ENCODE data around the gene CEP85. TPM values are rescaled to one million over a fixed set of nuclear protein-coding genes. Genes with fewer than 3 reads are reported as not detected.

CEP85 gene
- total and polyA plus RNA-seq, 9 of the 15 experiments (the other 6 are each of a cell fraction or from before 2014, with no cell fraction given) = 42.1 to 140 (median 92.6) TPM

DNA sequence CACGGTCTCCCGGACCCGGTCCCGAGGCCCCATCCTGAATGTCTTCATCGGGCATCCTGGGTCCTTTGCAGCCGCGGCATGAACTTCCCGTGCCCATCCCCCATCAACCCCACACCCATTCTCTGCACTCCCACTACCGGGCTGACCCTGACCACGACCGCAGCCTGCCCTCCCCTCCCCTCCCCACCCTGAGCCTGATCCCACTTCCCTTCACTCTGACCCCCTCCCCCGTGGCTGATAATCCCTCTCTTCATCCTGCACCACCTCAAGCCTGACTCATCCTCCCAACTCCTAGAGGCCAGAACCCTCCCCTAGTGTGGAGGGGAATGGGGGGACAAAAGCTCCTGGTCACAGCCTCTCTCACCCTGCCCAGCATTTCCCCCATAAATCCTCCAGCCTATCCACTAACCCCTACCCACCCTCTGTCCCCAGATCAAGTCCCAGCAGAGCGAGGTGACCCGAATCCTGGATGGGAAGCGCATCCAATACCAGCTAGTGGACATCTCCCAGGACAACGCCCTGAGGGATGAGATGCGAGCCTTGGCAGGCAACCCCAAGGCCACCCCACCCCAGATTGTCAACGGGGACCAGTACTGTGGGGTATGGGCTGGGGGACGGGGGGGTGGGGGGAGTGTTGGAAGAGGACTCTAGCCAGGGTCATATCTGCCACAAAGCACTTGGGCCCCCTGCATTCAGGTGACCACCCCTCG lies 46.5 kb downstream of the CEP85 start (continued):
- TF ChIP-seq, protein P1, sequence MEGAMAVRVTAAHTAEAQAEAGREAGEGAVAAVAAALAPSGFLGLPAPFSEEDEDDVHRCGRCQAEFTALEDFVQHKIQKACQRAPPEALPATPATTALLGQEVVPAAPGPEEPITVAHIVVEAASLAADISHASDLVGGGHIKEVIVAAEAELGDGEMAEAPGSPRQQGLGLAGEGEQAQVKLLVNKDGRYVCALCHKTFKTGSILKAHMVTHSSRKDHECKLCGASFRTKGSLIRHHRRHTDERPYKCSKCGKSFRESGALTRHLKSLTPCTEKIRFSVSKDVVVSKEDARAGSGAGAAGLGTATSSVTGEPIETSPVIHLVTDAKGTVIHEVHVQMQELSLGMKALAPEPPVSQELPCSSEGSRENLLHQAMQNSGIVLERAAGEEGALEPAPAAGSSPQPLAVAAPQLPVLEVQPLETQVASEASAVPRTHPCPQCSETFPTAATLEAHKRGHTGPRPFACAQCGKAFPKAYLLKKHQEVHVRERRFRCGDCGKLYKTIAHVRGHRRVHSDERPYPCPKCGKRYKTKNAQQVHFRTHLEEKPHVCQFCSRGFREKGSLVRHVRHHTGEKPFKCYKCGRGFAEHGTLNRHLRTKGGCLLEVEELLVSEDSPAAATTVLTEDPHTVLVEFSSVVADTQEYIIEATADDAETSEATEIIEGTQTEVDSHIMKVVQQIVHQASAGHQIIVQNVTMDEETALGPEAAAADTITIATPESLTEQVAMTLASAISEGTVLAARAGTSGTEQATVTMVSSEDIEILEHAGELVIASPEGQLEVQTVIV (CRISPR knock-in tag; IDR thresholded peaks at IDR 0.05; ENCODE audit: borderline replicate concordance) = no peak
- TF ChIP-seq, protein P2, sequence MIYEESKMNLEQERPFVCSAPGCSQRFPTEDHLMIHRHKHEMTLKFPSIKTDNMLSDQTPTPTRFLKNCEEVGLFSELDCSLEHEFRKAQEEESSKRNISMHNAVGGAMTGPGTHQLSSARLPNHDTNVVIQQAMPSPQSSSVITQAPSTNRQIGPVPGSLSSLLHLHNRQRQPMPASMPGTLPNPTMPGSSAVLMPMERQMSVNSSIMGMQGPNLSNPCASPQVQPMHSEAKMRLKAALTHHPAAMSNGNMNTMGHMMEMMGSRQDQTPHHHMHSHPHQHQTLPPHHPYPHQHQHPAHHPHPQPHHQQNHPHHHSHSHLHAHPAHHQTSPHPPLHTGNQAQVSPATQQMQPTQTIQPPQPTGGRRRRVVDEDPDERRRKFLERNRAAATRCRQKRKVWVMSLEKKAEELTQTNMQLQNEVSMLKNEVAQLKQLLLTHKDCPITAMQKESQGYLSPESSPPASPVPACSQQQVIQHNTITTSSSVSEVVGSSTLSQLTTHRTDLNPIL (CRISPR knock-in tag; IDR thresholded peaks at IDR 0.05) = 0 out of 2 replicates have a peak, but pooled peaks have one; percentile 72
- TF ChIP-seq HDGF (IDR thresholded peaks at IDR 0.05) = 0 out of 2 replicates have a peak, but pooled peaks have one; percentile 47
- TF ChIP-seq SRSF1 (IDR thresholded peaks at IDR 0.05; ENCODE audit: low read depth, low read length) = no peak
- peak; percentile 65; the same call in 1 of the 2 replicates for TF ChIP-seq THRAP3 (IDR thresholded peaks at IDR 0.05; ENCODE audit: borderline replicate concordance)
- TF ChIP-seq ETV6 (IDR thresholded peaks at IDR 0.05; ENCODE audit: borderline replicate concordance in 1 of 2, low read depth in 2 of 2, low read length in 1 of 2) = no peak
- 0 out of 2 replicates have a peak, but pooled peaks have one; percentile 11 for TF ChIP-seq ETV6 (CRISPR knock-in tag; IDR thresholded peaks at IDR 0.05; ENCODE audit: borderline replicate concordance)
- TF ChIP-seq SAP30 (IDR thresholded peaks at IDR 0.05; ENCODE audit: borderline replicate concordance, insufficient read depth, low read depth, low read length, poor library complexity, severe bottlenecking) = peak; percentile 6
- peak; percentile 43 to 52; a peak in 2 of 4 replicates for TF ChIP-seq TRIM24 (IDR thresholded peaks at IDR 0.05)
- TF ChIP-seq, protein P3, sequence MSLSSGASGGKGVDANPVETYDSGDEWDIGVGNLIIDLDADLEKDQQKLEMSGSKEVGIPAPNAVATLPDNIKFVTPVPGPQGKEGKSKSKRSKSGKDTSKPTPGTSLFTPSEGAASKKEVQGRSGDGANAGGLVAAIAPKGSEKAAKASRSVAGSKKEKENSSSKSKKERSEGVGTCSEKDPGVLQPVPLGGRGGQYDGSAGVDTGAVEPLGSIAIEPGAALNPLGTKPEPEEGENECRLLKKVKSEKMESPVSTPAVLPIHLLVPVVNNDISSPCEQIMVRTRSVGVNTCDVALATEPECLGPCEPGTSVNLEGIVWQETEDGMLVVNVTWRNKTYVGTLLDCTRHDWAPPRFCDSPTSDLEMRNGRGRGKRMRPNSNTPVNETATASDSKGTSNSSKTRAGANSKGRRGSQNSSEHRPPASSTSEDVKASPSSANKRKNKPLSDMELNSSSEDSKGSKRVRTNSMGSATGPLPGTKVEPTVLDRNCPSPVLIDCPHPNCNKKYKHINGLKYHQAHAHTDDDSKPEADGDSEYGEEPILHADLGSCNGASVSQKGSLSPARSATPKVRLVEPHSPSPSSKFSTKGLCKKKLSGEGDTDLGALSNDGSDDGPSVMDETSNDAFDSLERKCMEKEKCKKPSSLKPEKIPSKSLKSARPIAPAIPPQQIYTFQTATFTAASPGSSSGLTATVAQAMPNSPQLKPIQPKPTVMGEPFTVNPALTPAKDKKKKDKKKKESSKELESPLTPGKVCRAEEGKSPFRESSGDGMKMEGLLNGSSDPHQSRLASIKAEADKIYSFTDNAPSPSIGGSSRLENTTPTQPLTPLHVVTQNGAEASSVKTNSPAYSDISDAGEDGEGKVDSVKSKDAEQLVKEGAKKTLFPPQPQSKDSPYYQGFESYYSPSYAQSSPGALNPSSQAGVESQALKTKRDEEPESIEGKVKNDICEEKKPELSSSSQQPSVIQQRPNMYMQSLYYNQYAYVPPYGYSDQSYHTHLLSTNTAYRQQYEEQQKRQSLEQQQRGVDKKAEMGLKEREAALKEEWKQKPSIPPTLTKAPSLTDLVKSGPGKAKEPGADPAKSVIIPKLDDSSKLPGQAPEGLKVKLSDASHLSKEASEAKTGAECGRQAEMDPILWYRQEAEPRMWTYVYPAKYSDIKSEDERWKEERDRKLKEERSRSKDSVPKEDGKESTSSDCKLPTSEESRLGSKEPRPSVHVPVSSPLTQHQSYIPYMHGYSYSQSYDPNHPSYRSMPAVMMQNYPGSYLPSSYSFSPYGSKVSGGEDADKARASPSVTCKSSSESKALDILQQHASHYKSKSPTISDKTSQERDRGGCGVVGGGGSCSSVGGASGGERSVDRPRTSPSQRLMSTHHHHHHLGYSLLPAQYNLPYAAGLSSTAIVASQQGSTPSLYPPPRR (CRISPR knock-in tag; IDR thresholded peaks at IDR 0.05; ENCODE audit: borderline replicate concordance) = peak; percentile 4; the same call in 1 of the 2 replicates
- TF ChIP-seq FOXK2 (conservative IDR thresholded peaks at IDR 0.05 in 1 of 2, IDR thresholded peaks at IDR 0.05 in 1 of 2; ENCODE audit: low read depth in 2 of 2) = no peak
- 0 out of 2 replicates have a peak, but pooled peaks have one; percentile 4 for TF ChIP-seq HMG20B (CRISPR knock-in tag; IDR thresholded peaks at IDR 0.05)
- TF ChIP-seq NCOR1 (IDR thresholded peaks at IDR 0.05) = peak; percentile 60
- TF ChIP-seq JUND (IDR thresholded peaks at IDR 0.05; ENCODE audit: borderline replicate concordance, low read depth, low read length) = peak; percentile 86
- TF ChIP-seq JUND (tag; IDR thresholded peaks at IDR 0.05; ENCODE audit: borderline replicate concordance, low read depth, low read length) = peak; percentile 65; the same call in 1 of the 3 replicates
- TF ChIP-seq, protein P4, sequence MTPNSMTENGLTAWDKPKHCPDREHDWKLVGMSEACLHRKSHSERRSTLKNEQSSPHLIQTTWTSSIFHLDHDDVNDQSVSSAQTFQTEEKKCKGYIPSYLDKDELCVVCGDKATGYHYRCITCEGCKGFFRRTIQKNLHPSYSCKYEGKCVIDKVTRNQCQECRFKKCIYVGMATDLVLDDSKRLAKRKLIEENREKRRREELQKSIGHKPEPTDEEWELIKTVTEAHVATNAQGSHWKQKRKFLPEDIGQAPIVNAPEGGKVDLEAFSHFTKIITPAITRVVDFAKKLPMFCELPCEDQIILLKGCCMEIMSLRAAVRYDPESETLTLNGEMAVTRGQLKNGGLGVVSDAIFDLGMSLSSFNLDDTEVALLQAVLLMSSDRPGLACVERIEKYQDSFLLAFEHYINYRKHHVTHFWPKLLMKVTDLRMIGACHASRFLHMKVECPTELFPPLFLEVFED (CRISPR knock-in tag; conservative IDR thresholded peaks at IDR 0.05) = no peak
- no peak for TF ChIP-seq ZNF778 (CRISPR knock-in tag; IDR thresholded peaks at IDR 0.05)

All from K562 (cell line).